Lung (tissue), 12 donors: ENCODE measurements around the gene ATF7IP. TPM values are rescaled to one million over a fixed set of nuclear protein-coding genes. Genes with fewer than 3 reads are reported as not detected.
"Not testable (repeated sequence)": the region's sequence is repeated elsewhere in the genome, so short reads cannot be mapped to it uniquely, and the experiment has no call there.

Experiments used
- ATAC-seq: fragments of 200-7000 bp; cut with Tn5 transposase; one replicate; pipeline ENCODE4 v1.9.1; 2020; ENCODE audit warnings: moderate number of reproducible peaks; ENCODE audit not compliant: insufficient read depth, low FRiP score
- DNase-seq, 3 donors: peaks; one replicate each; pipeline ENCODE4 v3.0.0-alpha.2; 2013 to 2017
- H3K27ac ChIP-seq, 2 donors: one replicate each; pipeline ENCODE4 v1.5.1; 2013; ENCODE audit warnings: mild to moderate bottlenecking in 2 of 2, moderate library complexity in 2 of 2, control low read depth in 1 of 2, inconsistent platforms in 1 of 2, low read depth in 1 of 2, low read length in 1 of 2
- H3K27me3 ChIP-seq, 3 donors: one replicate each; pipeline ENCODE4 v1.5.1; 2013; ENCODE audit warnings: low read length in 2 of 3; ENCODE audit not compliant: control insufficient read depth in 3 of 3, insufficient read depth in 3 of 3
- H3K36me3 ChIP-seq, 4 donors: one replicate each; pipeline ENCODE4 v1.5.1; 2013; ENCODE audit warnings: low read length in 4 of 4, mild to moderate bottlenecking in 1 of 4, moderate library complexity in 1 of 4; ENCODE audit not compliant: control insufficient read depth in 4 of 4, insufficient read depth in 4 of 4
- H3K4me1 ChIP-seq, 5 donors: one replicate each; pipeline ENCODE4 v1.5.1; 2013; ENCODE audit warnings: low read length in 5 of 5, mild to moderate bottlenecking in 2 of 5, moderate library complexity in 1 of 5; ENCODE audit not compliant: control insufficient read depth in 5 of 5, insufficient read depth in 5 of 5
- H3K4me3 ChIP-seq: one replicate; pipeline ENCODE4 v1.5.1; 2013; ENCODE audit warnings: mild to moderate bottlenecking, control low read depth, moderate library complexity
- H3K9ac ChIP-seq, 2 donors: one replicate each; pipeline ENCODE4 v1.5.1; 2013; ENCODE audit warnings: low read length in 2 of 2, control low read depth in 1 of 2; ENCODE audit not compliant: insufficient read depth in 1 of 2
- H3K9me3 ChIP-seq, 4 donors: one replicate each; pipeline ENCODE4 v1.5.1; 2013; ENCODE audit warnings: low read length in 3 of 4, mild to moderate bottlenecking in 1 of 4, moderate library complexity in 1 of 4; ENCODE audit not compliant: control insufficient read depth in 4 of 4, insufficient read depth in 3 of 4
- WGBS, 2 donors: extraction: QIAGEN DNeasy Blood & Tissue Kit; methylation state at CpG; one replicate each; pipeline ENCODE4 v1.1.7; 2013; 5-methylcytosine and 5-hydroxymethylcytosine counted together
- polyA plus RNA-seq, 2 donors: library from polyadenylated mRNA; stranded (reverse); fragments of 200-250 nt; gene quantifications; one replicate each; pipeline ENCODE4 v1.2.1, GENCODE V29; 2013
- total RNA-seq, 2 donors: library from RNA; depleted of rRNA in 1 of 2; stranded (reverse); fragments of >200 nt in 1 of 2; gene quantifications; one replicate each; pipeline ENCODE4 v1.2.1, GENCODE V29; 2014 to 2021
- TF ChIP-seq, protein P1 (sequence below): IDR thresholded peaks from 2 replicates; pipeline ENCODE4 v1.5.1; 2012; ENCODE audit warnings: mild to moderate bottlenecking; ENCODE audit errors: control extremely low read depth, extremely low read depth
- donor health status: control.
- donor health status: control.
- donor health status: Bipolar disorder and iron deficiency.
- donor health status: healthy.
- donor health status: DM: yes; HTN: yes; CAD: no.

ATF7IP gene
- total and polyA plus RNA-seq, 4 donors = 6.9 to 122 (median 33.1) TPM

GRCh38 chr12:14400599-14400998 is 35.1 kb downstream of the ATF7IP start:
- TF ChIP-seq, protein P1, sequence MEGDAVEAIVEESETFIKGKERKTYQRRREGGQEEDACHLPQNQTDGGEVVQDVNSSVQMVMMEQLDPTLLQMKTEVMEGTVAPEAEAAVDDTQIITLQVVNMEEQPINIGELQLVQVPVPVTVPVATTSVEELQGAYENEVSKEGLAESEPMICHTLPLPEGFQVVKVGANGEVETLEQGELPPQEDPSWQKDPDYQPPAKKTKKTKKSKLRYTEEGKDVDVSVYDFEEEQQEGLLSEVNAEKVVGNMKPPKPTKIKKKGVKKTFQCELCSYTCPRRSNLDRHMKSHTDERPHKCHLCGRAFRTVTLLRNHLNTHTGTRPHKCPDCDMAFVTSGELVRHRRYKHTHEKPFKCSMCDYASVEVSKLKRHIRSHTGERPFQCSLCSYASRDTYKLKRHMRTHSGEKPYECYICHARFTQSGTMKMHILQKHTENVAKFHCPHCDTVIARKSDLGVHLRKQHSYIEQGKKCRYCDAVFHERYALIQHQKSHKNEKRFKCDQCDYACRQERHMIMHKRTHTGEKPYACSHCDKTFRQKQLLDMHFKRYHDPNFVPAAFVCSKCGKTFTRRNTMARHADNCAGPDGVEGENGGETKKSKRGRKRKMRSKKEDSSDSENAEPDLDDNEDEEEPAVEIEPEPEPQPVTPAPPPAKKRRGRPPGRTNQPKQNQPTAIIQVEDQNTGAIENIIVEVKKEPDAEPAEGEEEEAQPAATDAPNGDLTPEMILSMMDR = no peak
- 86 to 88% methylated on average over 1 of the region's 1 CpG for WGBS, 2 donors

GRCh38 chr12:14401267-14401666 is 35.8 kb downstream of the ATF7IP start:
- not testable (repeated sequence) for H3K36me3 ChIP-seq, H3K27ac ChIP-seq, ATAC-seq, DNase-seq, H3K4me3 ChIP-seq, H3K9ac ChIP-seq, H3K27me3 ChIP-seq, H3K9me3 ChIP-seq
- H3K4me1 ChIP-seq = peaks cover 0 to 18% (median 4%) of the 10 kb centered on the region in 5 donors
- WGBS, 2 donors = 93 to 95% methylated on average over 6 of the region's 6 CpGs

More at GRCh38 chr12:14400599-14400998, 35.1 kb downstream of the ATF7IP start:
- no peak overlapping the region for H3K4me3 ChIP-seq
- no peak overlapping the region for H3K9ac ChIP-seq
- DNase-seq (no peak), ATAC-seq (no peak)
- H3K9me3 ChIP-seq = peaks cover 0 to 6% (median 3%) of the 10 kb centered on the region in 4 donors
- H3K27me3 ChIP-seq = no peaks in the 10 kb centered on the region
- peaks cover 0 to 6% (median 1%) of the 10 kb centered on the region in 4 donors for H3K36me3 ChIP-seq
- no peak overlapping the region for H3K27ac ChIP-seq
- peaks cover 0 to 23% (median 4%) of the 10 kb centered on the region in 5 donors for H3K4me1 ChIP-seq

DNA sequence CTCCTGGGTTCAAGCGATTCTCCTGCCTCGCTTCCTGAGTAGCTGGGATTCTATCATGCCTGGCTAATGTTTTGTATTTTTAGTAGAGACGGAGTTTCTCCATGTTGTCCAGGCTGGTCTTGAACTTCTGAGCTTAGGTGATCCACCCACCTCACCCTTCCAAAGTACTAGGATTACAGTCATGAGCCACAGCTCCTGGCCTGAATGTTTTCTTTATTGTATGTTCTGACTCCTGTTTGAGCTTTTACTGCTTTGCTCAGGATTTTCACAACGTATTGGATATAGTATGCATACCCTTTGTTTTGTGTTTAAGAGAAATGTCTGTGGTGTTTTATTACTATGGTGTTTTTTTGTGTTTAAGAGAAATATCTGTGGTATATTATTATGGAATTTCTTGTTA is 37.2 kb downstream of the ATF7IP start:
- Histone ChIP-seq H3K9ac (no peak overlapping the region), H3K27me3 (no peaks in the 10 kb centered on the region), H3K9me3 (peaks cover 0 to 6% (median 3%) of the 10 kb centered on the region in 4 donors), H3K36me3 (peaks cover 0 to 6% (median 1%) of the 10 kb centered on the region in 4 donors), H3K4me3 (no peak overlapping the region), H3K4me1 (peaks cover 0 to 18% (median 4%) of the 10 kb centered on the region in 5 donors), H3K27ac (no peak overlapping the region)
- TF ChIP-seq, protein P1 = no peak
- ATAC-seq (no peak), DNase-seq (no peak)
- 89 to 90% methylated on average over 4 of the region's 4 CpGs for WGBS, 2 donors

- Histone ChIP-seq H3K27me3 (no peaks in the 10 kb centered on the region), H3K36me3 (peaks cover 0 to 6% (median 1%) of the 10 kb centered on the region in 4 donors), H3K4me1 (peaks cover 1 to 24% (median 5%) of the 10 kb centered on the region in 5 donors), H3K4me3 (no peak overlapping the region), H3K9me3 (peaks cover 0 to 6% (median 3%) of the 10 kb centered on the region in 4 donors), H3K9ac (no peak overlapping the region), H3K27ac (no peak overlapping the region)
- DNase-seq (no peak), ATAC-seq (no peak)
- 25 to 72% methylated on average over 1 of the region's 1 CpG for WGBS, 2 donors
- TF ChIP-seq, protein P1 = no peak
These were observed 37.8 kb downstream of the ATF7IP start for GRCh38 chr12:14403293-14403692.
